GM18505 (cell line): ENCODE measurements around the gene SPECC1.
"Not testable (repeated sequence)": the region's sequence is repeated elsewhere in the genome, so short reads cannot be mapped to it uniquely, and the experiment has no call there.

Experiments
- ATAC-seq: cut with Tn5 transposase; IDR thresholded peaks from one replicate; pipeline ENCODE4 v1.9.1; 2021; ENCODE audit not compliant: unreplicated experiment
- POLR2A ChIP-seq: IDR thresholded peaks from 4 replicates; pipeline ENCODE4 v1.6.1; 2011; ENCODE audit warnings: borderline replicate concordance; ENCODE audit not compliant: insufficient read depth, insufficient read length; ENCODE audit errors: extremely low read depth

Gene SPECC1

DNA sequence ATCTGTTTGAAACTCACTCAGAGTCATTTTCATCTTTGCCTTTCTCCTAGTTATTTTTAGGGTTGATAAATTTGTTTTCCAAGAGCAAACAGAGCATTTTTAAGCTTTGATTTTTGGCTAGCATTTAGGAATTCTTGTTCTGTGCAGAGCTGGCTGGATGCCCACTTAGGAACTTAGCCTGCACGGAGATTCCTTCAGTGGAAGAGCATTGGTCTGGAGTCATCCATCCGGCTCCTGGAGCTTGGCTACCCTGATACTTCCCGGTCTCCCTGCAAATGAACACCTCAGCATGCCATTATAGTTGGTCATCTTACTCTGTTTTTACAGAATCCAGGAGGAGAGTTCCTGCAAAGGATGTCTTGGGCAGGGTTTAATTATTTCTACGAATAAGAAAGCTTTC is 57.1 kb downstream of the SPECC1 start:
- TF ChIP-seq POLR2A = no peak
- ATAC-seq = no peak

- no peak for ATAC-seq
Measured at GRCh38 chr17:20067711-20068110, 58.6 kb downstream of the SPECC1 start.

GRCh38 chr17:20068445-20068844 is 59.3 kb downstream of the SPECC1 start:
- TF ChIP-seq POLR2A = no peak
- no peak for ATAC-seq

More at GRCh38 chr17:20067711-20068110, 58.6 kb downstream of the SPECC1 start:
- TF ChIP-seq POLR2A = no peak

GRCh38 chr17:20071824-20072691 is 62.9 kb downstream of the SPECC1 start:
- no peak for ATAC-seq
- no peak for TF ChIP-seq POLR2A

DNA sequence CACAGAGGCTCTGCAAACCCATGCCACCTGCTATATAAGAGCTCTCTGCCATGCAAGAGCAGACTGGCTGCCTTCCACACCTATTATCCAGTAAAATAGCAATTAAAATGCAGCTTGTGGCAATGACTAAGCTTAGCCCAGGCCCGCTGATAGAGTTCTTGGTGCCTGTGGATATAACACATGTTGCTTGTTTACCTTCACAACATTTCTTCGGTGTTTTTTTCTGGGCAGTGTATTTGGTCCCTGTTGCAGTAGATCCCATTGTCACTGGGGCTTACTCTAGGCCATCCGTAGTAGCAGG is 63.5 kb downstream of the SPECC1 start:
- ATAC-seq = no peak
- no peak for TF ChIP-seq POLR2A

DNA sequence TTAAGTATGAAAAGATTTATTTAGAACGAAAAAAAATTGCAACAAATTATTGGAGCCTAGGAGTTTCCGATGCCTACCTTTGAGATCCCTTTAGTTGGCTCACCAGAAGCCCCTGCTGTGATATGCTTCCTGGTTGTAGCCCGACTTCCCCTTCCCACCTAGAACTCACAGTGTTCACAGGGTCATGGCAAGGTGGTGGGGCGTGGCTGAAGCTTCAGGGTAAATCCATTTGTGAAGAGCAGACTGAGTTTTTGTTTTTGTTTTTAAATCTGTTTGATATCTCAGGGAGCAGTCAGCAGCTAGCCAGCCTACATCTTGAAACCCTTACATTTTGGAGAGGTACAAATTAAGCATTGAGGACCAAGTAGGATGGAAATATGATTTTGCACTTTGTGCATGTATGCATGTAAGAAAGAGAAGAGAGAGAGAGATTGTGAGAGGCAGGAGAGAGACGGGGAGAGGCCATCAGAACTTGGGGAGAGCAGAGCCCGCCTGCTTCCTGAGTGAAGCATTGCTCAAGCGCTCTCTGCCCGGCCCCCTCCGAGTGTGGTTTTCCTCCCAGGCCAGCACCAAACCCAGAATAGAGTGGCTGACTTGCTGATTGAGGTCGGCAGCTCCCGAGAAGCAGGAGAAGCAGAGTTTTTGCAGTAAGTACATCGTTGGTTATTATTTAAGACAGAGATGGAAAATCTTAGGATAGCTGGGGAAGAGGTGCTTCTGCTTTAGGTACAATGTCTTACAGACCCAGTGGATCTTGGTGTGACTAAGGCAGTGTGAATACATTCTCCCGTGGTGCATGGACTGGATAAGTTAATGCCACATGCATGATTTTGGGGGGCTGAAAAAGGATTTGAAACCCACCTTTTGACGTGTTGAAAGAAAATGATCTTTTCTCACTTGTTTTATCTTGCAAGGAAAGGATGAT is 64.2 kb downstream of the SPECC1 start:
- no peak for TF ChIP-seq POLR2A
- ATAC-seq = no peak

DNA sequence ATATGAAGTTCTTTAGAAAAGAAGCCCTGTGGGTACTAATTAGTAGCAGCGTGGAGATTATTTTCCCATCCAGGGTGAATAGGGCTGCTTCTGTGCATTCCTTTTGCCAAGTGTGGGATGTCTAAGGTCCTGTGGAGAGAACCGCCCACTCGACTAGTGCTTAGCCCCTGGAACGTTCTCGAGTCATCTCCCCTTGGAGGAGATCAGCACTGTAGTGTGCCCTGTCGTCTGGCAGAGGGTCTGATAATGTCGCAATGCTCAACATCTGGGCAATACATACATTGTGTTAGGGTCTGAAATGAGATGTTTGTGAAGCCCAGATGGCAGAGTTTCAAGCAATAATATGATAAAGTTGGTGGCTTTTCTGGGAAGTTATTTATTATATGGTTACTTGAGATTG is 64.8 kb downstream of the SPECC1 start:
- no peak for TF ChIP-seq POLR2A
- no peak for ATAC-seq

DNA sequence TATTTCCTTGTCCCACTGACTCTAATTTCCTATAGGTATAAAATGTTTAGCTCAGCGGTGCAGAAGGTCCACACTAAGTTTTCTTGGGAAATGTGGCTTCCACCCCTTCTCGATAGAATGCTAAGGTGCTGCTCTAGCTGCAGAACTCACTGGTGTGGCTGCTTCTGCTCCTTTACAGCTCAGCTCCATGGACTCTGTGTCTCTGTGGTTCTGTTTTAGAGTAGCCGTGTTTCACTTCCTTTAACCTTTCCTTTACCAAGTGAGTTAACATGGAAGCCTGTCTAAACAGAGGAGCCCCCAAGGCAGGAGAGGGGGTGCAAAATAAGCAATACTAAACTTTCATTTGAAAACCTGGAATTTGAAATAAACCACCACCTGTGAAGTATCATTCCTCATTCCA is 65.3 kb downstream of the SPECC1 start:
- no peak for TF ChIP-seq POLR2A

GRCh38 chr17:20076137-20076536 is 67.0 kb downstream of the SPECC1 start:
- not testable (repeated sequence) for ATAC-seq

More for the DNA sequence above, 65.3 kb downstream of the SPECC1 start:
- no peak for ATAC-seq

- no peak for TF ChIP-seq POLR2A
- ATAC-seq = no peak
Measured at GRCh38 chr17:20077978-20078685, 69.0 kb downstream of the SPECC1 start.

DNA sequence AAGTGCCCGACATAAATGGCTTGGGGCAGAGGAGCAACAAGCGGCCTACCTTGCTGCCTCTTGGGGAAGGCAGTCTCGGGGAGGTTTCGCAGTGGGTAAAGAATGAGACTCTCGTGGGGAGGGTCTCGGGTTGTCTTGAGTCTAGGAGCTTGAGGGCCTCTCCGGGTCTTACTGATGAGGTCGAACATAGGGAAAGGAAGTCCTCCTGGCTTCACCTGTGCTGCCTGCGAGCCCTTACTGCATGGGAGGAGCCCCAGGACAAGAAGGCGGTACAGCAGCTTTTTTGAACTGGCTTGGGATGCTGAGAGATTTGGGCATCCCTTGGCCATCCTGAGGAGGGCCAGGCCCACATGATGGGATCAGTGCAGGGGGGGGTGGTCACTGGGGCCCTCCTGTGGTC is 71.4 kb downstream of the SPECC1 start:
- no peak for TF ChIP-seq POLR2A
- ATAC-seq = no peak

GRCh38 chr17:20083156-20083859 is 74.1 kb downstream of the SPECC1 start:
- ATAC-seq = no peak
- no peak for TF ChIP-seq POLR2A
